HL-60 (cell line): ENCODE results near the gene ZFPL1.

Experiments used
- CTCF ChIP-seq: IDR thresholded peaks from one replicate; pipeline ENCODE4 v1.5.1; 2011; ENCODE audit warnings: low read length, control low read depth, inconsistent platforms; ENCODE audit not compliant: insufficient read depth
- GABPA ChIP-seq: IDR thresholded peaks from 2 replicates; pipeline ENCODE4 v1.6.1; 2012; ENCODE audit warnings: low read depth
- POLR2AphosphoS5 ChIP-seq: IDR thresholded peaks from 2 replicates; pipeline ENCODE4 v1.6.1; 2012; ENCODE audit warnings: low read depth
- REST ChIP-seq: IDR thresholded peaks from 2 replicates; pipeline ENCODE4 v1.6.1; 2012; ENCODE audit warnings: low read depth; ENCODE audit not compliant: insufficient replicate concordance

DNA sequence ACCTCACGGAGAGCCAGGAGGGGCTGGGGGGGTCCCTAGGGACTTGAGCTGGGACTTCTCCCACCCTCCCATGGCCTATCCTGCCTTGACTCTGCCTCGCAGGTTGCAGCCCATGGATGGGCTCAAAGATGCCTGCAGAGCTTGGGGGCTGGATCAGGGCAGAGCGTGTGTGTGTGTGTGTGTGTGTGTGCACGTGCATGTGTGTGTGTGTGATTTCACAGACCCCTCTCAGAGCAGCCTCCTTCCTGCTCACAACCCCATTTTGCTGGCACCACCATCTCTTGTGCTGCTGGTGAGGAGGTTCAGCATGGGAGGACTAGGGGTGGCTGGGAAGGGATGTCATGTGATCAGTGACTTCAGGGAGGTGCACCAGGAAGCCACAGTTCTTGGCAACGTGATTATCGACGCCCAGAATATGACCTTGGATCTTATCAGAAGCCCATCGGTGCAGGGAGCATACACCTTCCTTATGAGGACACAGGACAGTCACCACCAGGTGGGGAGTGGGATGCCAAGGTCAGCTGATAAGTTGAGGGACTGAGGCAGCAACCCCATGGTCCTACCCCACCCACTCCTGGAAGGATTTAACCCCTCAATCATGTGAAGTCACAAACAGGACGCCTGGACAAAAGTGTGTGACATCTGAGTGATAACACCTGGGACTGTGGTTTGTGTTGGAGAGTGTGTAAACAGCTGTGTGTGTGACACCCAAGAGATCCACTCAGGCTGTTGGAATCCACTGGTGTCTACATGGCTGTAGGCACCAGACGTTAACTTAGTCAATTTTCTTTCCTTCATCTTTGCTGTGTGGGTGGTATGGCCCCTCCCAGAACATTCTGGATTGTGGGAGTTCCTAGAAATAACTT is 23.8 kb upstream of the ZFPL1 start:
- TF ChIP-seq CTCF (no peak), POLR2AphosphoS5 (no peak), GABPA (no peak), REST (no peak)
